Measurements from ENCODE around the gene DBR1. TPM values are rescaled to one million over a fixed set of nuclear protein-coding genes. Genes with fewer than 3 reads are reported as not detected.

DBR1 gene
- total and polyA plus RNA-seq, 2 experiments from 2014 or later, result 9.7 to 17.2 TPM

- Histone ChIP-seq H3K4me2 (no peak overlapping the region), H3K27me3 (ENCODE audit: insufficient read depth) (no peaks in the 10 kb centered on the region), H3K9me2 (ENCODE audit: insufficient read depth) (no peaks in the 10 kb centered on the region), H3K4me3 (no peak overlapping the region), H4K20me1 (replicated peaks; ENCODE audit: insufficient read depth) (no peaks in the 10 kb centered on the region), H3K79me2 (replicated peaks; ENCODE audit: insufficient read depth) (no peaks in the 10 kb centered on the region), H3F3A (replicated peaks; ENCODE audit: low read depth) (no peaks in the 10 kb centered on the region), H2AFZ (no peak overlapping the region), H3K36me3 (ENCODE audit: insufficient read depth) (peaks cover 3% of the 10 kb centered on the region; the same call in 1 of the 2 replicates), H3K4me1 (ENCODE audit: insufficient read depth) (no peaks in the 10 kb centered on the region), H3K27ac (ENCODE audit: low read depth) (no peak overlapping the region)
- ATAC-seq, result no peak
- no peak for DNase-seq (ENCODE audit: low spot score)
- peaks cover 6% of the 10 kb centered on the region for H3K27me3 Mint-ChIP-seq (ENCODE audit: insufficient read depth, low read depth, poor library complexity)
- no peak overlapping the region for H3K27ac Mint-ChIP-seq
- H3K4me3 Mint-ChIP-seq, result no peak overlapping the region
- H3K9me3 Mint-ChIP-seq, result peaks cover 10% of the 10 kb centered on the region
- peaks cover 4% of the 10 kb centered on the region for H3K36me3 Mint-ChIP-seq (ENCODE audit: low read depth)
- H3K4me1 Mint-ChIP-seq, result no peaks in the 10 kb centered on the region
- TF ChIP-seq CTCF (conservative IDR thresholded peaks at IDR 0.05; ENCODE audit: low read depth in 2 of 2) (no peak), NANOG (IDR thresholded peaks at IDR 0.05; ENCODE audit: borderline replicate concordance) (no peak), STAT1 (IDR thresholded peaks at IDR 0.05; ENCODE audit: unreplicated experiment) (no peak), JUNB (IDR thresholded peaks at IDR 0.05; ENCODE audit: unreplicated experiment) (no peak), CREB1 (CRISPR knock-in tag; IDR thresholded peaks at IDR 0.05; ENCODE audit: low read depth) (no peak), EZH2phosphoT487 (IDR thresholded peaks at IDR 0.05; ENCODE audit: unreplicated experiment) (no peak), EZH2 (IDR thresholded peaks at IDR 0.05; ENCODE audit: low read depth, unreplicated experiment) (no peak), ETS1 (IDR thresholded peaks at IDR 0.05) (no peak), POLR2AphosphoS5 (IDR thresholded peaks at IDR 0.05; ENCODE audit: low read depth) (no peak), ZNF462 (CRISPR knock-in tag; IDR thresholded peaks at IDR 0.05) (no peak), ZNF114 (CRISPR knock-in tag; IDR thresholded peaks at IDR 0.05) (no peak), REST (IDR thresholded peaks at IDR 0.05; ENCODE audit: unreplicated experiment) (no peak), ZNF331 (CRISPR knock-in tag; IDR thresholded peaks at IDR 0.05; ENCODE audit: low read depth) (no peak)
These were observed 49.9 kb downstream of the DBR1 start for GRCh38 chr3:138124706-138125355.
